Peyer's patch (tissue), 4 donors: ENCODE data around the gene ST6GAL1. TPM values are rescaled to one million over a fixed set of nuclear protein-coding genes. Genes with fewer than 3 reads are reported as not detected.

Experiments
- DNase-seq, 3 donors: peaks; one replicate each; pipeline ENCODE4 v3.0.0-alpha.2; 2017 to 2019
- H3K27ac ChIP-seq, 4 donors: fragments of 200-600 bp; sonication (generic); one replicate each; pipeline ENCODE4 v1.5.1; 2016 to 2019
- H3K27me3 ChIP-seq, 2 donors: fragments of 200-600 bp; sonication (generic); one replicate each; pipeline ENCODE4 v1.5.1; 2019
- H3K36me3 ChIP-seq, 3 donors: fragments of 200-600 bp; sonication (generic); one replicate each; pipeline ENCODE4 v1.5.1; 2016 to 2019
- H3K4me1 ChIP-seq, 4 donors: fragments of 200-600 bp; sonication (generic); one replicate each; pipeline ENCODE4 v1.5.1; 2016 to 2019
- H3K4me3 ChIP-seq, 4 donors: fragments of 200-600 bp; sonication (generic); 1 replicate in 3 of 4; 2 replicates in 1 of 4; pipeline ENCODE4 v1.5.1; 2016 to 2019; ENCODE audit warnings: mild to moderate bottlenecking in 1 of 4
- H3K9me3 ChIP-seq, 4 donors: fragments of 200-600 bp; sonication (generic); one replicate each; pipeline ENCODE4 v1.5.1; 2016 to 2019; ENCODE audit warnings: mild to moderate bottlenecking in 1 of 4
- CTCF ChIP-seq, 6 experiments: fragments of 450-650 bp in 4 of 6; fragments of 200-600 bp in 2 of 6; sonication (generic) in 1 of 6; IDR thresholded peaks; one replicate each; pipeline ENCODE4 v1.5.1; 2017 to 2019; ENCODE audit warnings: antibody characterized with exemption in 6 of 6, mild to moderate bottlenecking in 3 of 6, moderate library complexity in 1 of 6
- POLR2A ChIP-seq, 2 donors: fragments of 450-650 bp; IDR thresholded peaks; one replicate each; pipeline ENCODE4 v1.5.1; 2017; ENCODE audit warnings: antibody characterized with exemption in 2 of 2, mild to moderate bottlenecking in 2 of 2, moderate library complexity in 2 of 2
- total RNA-seq, 4 donors: library from RNA; depleted of rRNA; stranded (reverse); fragments of >200 nt; gene quantifications; one replicate each; pipeline ENCODE4 v1.1.0, GENCODE V29; 2016

The ST6GAL1 gene
- total RNA-seq, 4 donors from 2014 or later = 3.7 to 96.6 (median 14.9) TPM

- H3K36me3 ChIP-seq = no peaks in the 10 kb centered on the region
- no peaks in the 10 kb centered on the region for H3K9me3 ChIP-seq
- H3K27ac ChIP-seq = no peak overlapping the region
- peak in 1 of 3 donors; percentile 38 for DNase-seq
- H3K4me3 ChIP-seq = no peak overlapping the region
- no peak for TF ChIP-seq CTCF (IDR thresholded peaks at IDR 0.05)
- no peak for TF ChIP-seq POLR2A (IDR thresholded peaks at IDR 0.05)
- H3K4me1 ChIP-seq = no peaks in the 10 kb centered on the region
- no peaks in the 10 kb centered on the region for H3K27me3 ChIP-seq
Observed at GRCh38 chr3:186971578-186971977, 41.3 kb downstream of the ST6GAL1 start.

GRCh38 chr3:186973702-186974101 is 43.4 kb downstream of the ST6GAL1 start:
- no peaks in the 10 kb centered on the region for H3K27me3 ChIP-seq
- no peaks in the 10 kb centered on the region for H3K4me1 ChIP-seq
- no peaks in the 10 kb centered on the region for H3K36me3 ChIP-seq
- H3K9me3 ChIP-seq = no peaks in the 10 kb centered on the region
- H3K27ac ChIP-seq = no peak overlapping the region
- H3K4me3 ChIP-seq = no peak overlapping the region
- TF ChIP-seq POLR2A (IDR thresholded peaks at IDR 0.05) (no peak), CTCF (IDR thresholded peaks at IDR 0.05) (no peak)
- peak in 1 of 3 donors; percentile 24 for DNase-seq

- no peaks in the 10 kb centered on the region for H3K4me1 ChIP-seq
- H3K36me3 ChIP-seq = no peaks in the 10 kb centered on the region
- TF ChIP-seq POLR2A (IDR thresholded peaks at IDR 0.05) (no peak), CTCF (IDR thresholded peaks at IDR 0.05) (no peak)
- no peak for DNase-seq
- H3K27ac ChIP-seq = no peak overlapping the region
- no peaks in the 10 kb centered on the region for H3K9me3 ChIP-seq
- no peaks in the 10 kb centered on the region for H3K27me3 ChIP-seq
- no peak overlapping the region for H3K4me3 ChIP-seq
Observed at GRCh38 chr3:186974824-186975313, 44.5 kb downstream of the ST6GAL1 start.

GRCh38 chr3:186975726-186976125 is 45.4 kb downstream of the ST6GAL1 start:
- no peaks in the 10 kb centered on the region for H3K27me3 ChIP-seq
- H3K27ac ChIP-seq = no peak overlapping the region
- no peak overlapping the region for H3K4me3 ChIP-seq
- H3K36me3 ChIP-seq = no peaks in the 10 kb centered on the region
- TF ChIP-seq POLR2A (IDR thresholded peaks at IDR 0.05) = no peak
- TF ChIP-seq CTCF (IDR thresholded peaks at IDR 0.05) = no peak
- H3K4me1 ChIP-seq = no peaks in the 10 kb centered on the region
- no peaks in the 10 kb centered on the region for H3K9me3 ChIP-seq
- no peak for DNase-seq

GRCh38 chr3:186976837-186977750 is 46.8 kb downstream of the ST6GAL1 start:
- Histone ChIP-seq H3K27me3 (no peaks in the 10 kb centered on the region), H3K27ac (peak overlapping the region in 1 of 4 donors; percentile 39), H3K4me3 (no peak overlapping the region), H3K9me3 (no peaks in the 10 kb centered on the region), H3K36me3 (peaks cover 0 to under 1% (median 0%) of the 10 kb centered on the region in 3 donors), H3K4me1 (no peaks in the 10 kb centered on the region)
- no peak for TF ChIP-seq CTCF (IDR thresholded peaks at IDR 0.05)
- TF ChIP-seq POLR2A (IDR thresholded peaks at IDR 0.05) = no peak
- peak in 1 of 3 donors; percentile 42 for DNase-seq
